ENCODE data around the gene IDE. TPM values are rescaled to one million over a fixed set of nuclear protein-coding genes. Genes with fewer than 3 reads are reported as not detected.

The IDE gene
- total and polyA plus RNA-seq, 2 of the 13 experiments (the other 11 are each of a cell fraction or from before 2014, with no cell fraction given): 16.1 to 52.1 TPM

DNA sequence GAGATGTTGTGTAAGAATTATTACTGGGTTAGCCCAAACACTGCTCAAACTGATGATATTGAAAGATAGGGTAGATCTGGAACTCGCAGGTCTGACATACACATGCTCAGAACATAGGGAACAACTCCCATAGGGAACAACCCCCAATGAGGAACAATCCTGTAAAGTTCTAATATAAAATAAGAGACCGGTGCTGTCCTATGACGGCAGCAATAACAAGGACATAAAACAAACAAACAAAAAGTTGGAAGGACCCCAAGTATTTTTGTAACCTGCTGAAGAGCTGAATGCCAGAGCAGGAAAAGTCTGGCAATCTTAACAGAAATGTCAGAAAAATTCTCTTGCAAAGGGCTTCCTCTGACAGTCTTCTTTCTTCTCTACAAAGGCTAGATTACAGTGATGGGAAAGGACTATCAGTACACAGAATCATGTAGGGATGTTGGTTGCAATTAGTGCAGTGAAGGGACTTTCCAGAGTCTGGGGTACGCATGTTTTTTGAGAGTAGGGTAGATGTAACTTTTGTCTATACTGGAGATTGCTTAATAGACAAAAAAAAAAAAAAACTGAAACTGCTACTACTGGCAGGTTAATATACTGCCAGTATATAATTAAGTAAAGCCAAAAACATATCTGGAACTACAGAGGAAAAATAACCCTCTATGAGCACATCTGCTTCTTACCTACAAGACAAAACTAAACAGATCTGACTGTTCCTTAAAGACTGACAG is 35.5 kb downstream of the IDE start:
- intact Hi-C loops (cut with micrococcal nuclease; ENCODE audit: unreplicated experiment) (no loop called here), in situ Hi-C loops (cut with HindIII; ENCODE audit: extremely low pct_ligation_motif_present, low pct_unique_long_range_greater_than_20kb) (no loop called here)
- Histone ChIP-seq H3K4me3 (replicated peaks in 1 of 3; ENCODE audit: insufficient read depth in 1 of 3, low read depth in 2 of 3, low read length in 3 of 3) (no peak overlapping the region), H3K27ac (ENCODE audit: extremely low read length, insufficient read depth, low read length) (no peak overlapping the region), H3K79me2 (ENCODE audit: insufficient read depth, low read length) (peaks cover 10% of the 10 kb centered on the region), H3K4me2 (ENCODE audit: low read depth, low read length) (no peak overlapping the region), H3K4me1 (ENCODE audit: insufficient read depth, low read length) (no peaks in the 10 kb centered on the region), H2AFZ (ENCODE audit: low read length) (no peak overlapping the region), H3K36me3 (replicated peaks in 1 of 2; ENCODE audit: control insufficient read depth in 1 of 2, insufficient read depth in 2 of 2, low read length in 2 of 2) (peaks cover 0 to 14% of the 10 kb centered on the region in 2 experiments; a peak in 4 of 5 replicates), H3K9me3 (ENCODE audit: low read length) (no peaks in the 10 kb centered on the region), H3K27me3 (ENCODE audit: control insufficient read depth in 1 of 2, insufficient read depth in 2 of 2, low read length in 2 of 2) (no peaks in the 10 kb centered on the region), H4K20me1 (ENCODE audit: insufficient read depth, low read length) (no peaks in the 10 kb centered on the region), H3K9ac (ENCODE audit: insufficient read depth, low read depth, low read length) (no peak overlapping the region)
- CTCF ChIA-PET (ENCODE audit: low intra/inter-chr PET ratio, low total read pairs): no interaction called here
- no peak for DNase-seq (ENCODE audit: low spot score)
- ATAC-seq: no peak
- TF ChIP-seq MAF1 (CRISPR knock-in tag; IDR thresholded peaks at IDR 0.05; ENCODE audit: borderline replicate concordance) (no peak), ZNF652 (CRISPR knock-in tag; IDR thresholded peaks at IDR 0.05; ENCODE audit: borderline replicate concordance, low read depth) (no peak), ARNTL (CRISPR knock-in tag; IDR thresholded peaks at IDR 0.05) (no peak), SAFB2 (CRISPR knock-in tag; IDR thresholded peaks at IDR 0.05; ENCODE audit: borderline replicate concordance, low read depth) (no peak)
- TF ChIP-seq, protein P1, sequence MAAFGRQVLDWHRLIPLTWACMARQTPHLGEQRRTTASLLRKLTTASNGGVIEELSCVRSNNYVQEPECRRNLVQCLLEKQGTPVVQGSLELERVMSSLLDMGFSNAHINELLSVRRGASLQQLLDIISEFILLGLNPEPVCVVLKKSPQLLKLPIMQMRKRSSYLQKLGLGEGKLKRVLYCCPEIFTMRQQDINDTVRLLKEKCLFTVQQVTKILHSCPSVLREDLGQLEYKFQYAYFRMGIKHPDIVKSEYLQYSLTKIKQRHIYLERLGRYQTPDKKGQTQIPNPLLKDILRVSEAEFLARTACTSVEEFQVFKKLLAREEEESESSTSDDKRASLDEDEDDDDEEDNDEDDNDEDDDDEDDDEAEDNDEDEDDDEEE (CRISPR knock-in tag; IDR thresholded peaks at IDR 0.05): no peak
- no peak for FAIRE-seq
- 96% methylated on average over 4 of the region's 4 CpGs for WGBS (ENCODE audit: low lambda C conversion rate)
- POLR2A ChIA-PET: no interaction called here
- no TSS peak for BruUV-seq (replicated peaks)

DNA sequence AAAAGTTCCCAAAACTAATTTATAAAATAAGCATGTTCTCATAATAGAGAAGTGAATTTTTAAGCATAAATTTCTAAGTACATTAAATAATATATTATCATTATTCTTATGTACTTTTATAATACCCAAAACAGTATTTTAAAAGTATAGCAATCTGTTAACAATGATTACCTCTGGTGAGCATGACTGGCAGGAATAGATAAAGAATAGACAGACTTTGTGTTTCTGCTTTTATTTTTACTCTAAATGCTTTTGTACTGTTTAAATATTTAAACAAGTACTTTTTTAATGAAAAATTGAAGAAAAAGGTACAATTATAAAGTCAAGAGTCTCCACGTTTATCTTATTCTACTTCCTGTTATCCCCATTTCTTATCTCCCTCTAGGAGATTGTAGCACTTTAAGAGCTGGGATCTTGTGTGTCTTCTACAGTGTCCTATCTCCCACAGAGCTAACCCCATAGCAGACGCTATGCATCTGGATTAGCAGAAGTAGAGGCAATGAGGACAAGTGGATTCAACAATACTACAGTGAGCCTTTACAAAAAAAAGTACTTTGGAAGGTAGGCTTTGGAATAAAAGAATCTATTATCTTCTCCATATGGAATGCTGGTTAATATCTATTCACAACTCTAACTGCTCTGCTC is 42.9 kb downstream of the IDE start:
- Histone ChIP-seq H3K27ac (ENCODE audit: extremely low read length, insufficient read depth, low read length) (no peak overlapping the region), H2AFZ (ENCODE audit: low read length) (no peak overlapping the region), H3K4me2 (ENCODE audit: low read depth, low read length) (no peak overlapping the region), H3K4me1 (ENCODE audit: insufficient read depth, low read length) (no peaks in the 10 kb centered on the region), H3K27me3 (ENCODE audit: control insufficient read depth in 1 of 2, insufficient read depth in 2 of 2, low read length in 2 of 2) (no peaks in the 10 kb centered on the region), H4K20me1 (ENCODE audit: insufficient read depth, low read length) (no peaks in the 10 kb centered on the region), H3K79me2 (ENCODE audit: insufficient read depth, low read length) (no peaks in the 10 kb centered on the region), H3K36me3 (replicated peaks in 1 of 2; ENCODE audit: control insufficient read depth in 1 of 2, insufficient read depth in 2 of 2, low read length in 2 of 2) (peaks cover 4 to 33% of the 10 kb centered on the region in 2 experiments), H3K4me3 (replicated peaks in 1 of 3; ENCODE audit: insufficient read depth in 1 of 3, low read depth in 2 of 3, low read length in 3 of 3) (no peak overlapping the region), H3K9me3 (ENCODE audit: low read length) (no peaks in the 10 kb centered on the region), H3K9ac (ENCODE audit: insufficient read depth, low read depth, low read length) (no peak overlapping the region)
- 94% methylated on average over 2 of the region's 2 CpGs for WGBS (ENCODE audit: low lambda C conversion rate)
- no peak for FAIRE-seq
- ChIA-PET POLR2A (no interaction called here), CTCF (ENCODE audit: low intra/inter-chr PET ratio, low total read pairs) (no interaction called here)
- in situ Hi-C loops (cut with HindIII; ENCODE audit: extremely low pct_ligation_motif_present, low pct_unique_long_range_greater_than_20kb) (no loop called here), intact Hi-C loops (cut with micrococcal nuclease; ENCODE audit: unreplicated experiment) (no loop called here)
- no peak for ATAC-seq
- no peak for DNase-seq (ENCODE audit: low spot score)
- no TSS peak for BruUV-seq (replicated peaks)
- TF ChIP-seq, protein P2, sequence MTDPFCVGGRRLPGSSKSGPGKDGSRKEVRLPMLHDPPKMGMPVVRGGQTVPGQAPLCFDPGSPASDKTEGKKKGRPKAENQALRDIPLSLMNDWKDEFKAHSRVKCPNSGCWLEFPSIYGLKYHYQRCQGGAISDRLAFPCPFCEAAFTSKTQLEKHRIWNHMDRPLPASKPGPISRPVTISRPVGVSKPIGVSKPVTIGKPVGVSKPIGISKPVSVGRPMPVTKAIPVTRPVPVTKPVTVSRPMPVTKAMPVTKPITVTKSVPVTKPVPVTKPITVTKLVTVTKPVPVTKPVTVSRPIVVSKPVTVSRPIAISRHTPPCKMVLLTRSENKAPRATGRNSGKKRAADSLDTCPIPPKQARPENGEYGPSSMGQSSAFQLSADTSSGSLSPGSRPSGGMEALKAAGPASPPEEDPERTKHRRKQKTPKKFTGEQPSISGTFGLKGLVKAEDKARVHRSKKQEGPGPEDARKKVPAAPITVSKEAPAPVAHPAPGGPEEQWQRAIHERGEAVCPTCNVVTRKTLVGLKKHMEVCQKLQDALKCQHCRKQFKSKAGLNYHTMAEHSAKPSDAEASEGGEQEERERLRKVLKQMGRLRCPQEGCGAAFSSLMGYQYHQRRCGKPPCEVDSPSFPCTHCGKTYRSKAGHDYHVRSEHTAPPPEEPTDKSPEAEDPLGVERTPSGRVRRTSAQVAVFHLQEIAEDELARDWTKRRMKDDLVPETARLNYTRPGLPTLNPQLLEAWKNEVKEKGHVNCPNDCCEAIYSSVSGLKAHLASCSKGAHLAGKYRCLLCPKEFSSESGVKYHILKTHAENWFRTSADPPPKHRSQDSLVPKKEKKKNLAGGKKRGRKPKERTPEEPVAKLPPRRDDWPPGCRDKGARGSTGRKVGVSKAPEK (CRISPR knock-in tag; IDR thresholded peaks at IDR 0.05; ENCODE audit: borderline replicate concordance): no peak
- TF ChIP-seq ATF1 (CRISPR knock-in tag; IDR thresholded peaks at IDR 0.05) (no peak), ZNF878 (CRISPR knock-in tag; IDR thresholded peaks at IDR 0.05) (no peak), ZFP62 (CRISPR knock-in tag; IDR thresholded peaks at IDR 0.05) (no peak), ZNF703 (CRISPR knock-in tag; IDR thresholded peaks at IDR 0.05; ENCODE audit: borderline replicate concordance) (no peak), SALL1 (CRISPR knock-in tag; IDR thresholded peaks at IDR 0.05) (no peak)

Measured in HepG2 (cell line).